ENCODE measurements around the gene VAV3.
"Not testable (repeated sequence)": the region's sequence is repeated elsewhere in the genome, so short reads cannot be mapped to it uniquely, and the experiment has no call there.

Gene VAV3

GRCh38 chr1:107733401-107733800 lies 231.6 kb downstream of the VAV3 start:
- DNase-seq (ENCODE audit: low spot score), result not testable (repeated sequence)

DNA sequence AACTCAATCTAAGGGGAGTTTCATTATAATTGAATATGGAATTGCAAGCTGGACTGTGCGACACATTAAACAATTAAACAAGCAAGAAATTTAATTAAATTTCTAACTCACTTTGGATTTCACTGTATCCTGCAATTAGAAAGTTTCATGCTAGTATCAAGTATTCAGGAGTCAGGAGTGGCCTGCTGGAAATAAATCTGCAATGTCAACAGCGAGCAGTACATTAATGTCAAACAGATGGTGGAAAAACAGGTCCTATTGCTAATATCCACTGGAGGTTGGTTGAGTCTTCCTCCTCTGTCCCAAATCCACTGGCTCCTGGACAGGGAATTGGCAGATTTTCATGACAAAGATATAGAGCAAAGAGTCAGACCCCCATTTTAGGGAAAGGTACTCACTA lies 237.1 kb downstream of the VAV3 start:
- no peak for DNase-seq (ENCODE audit: low spot score)

DNA sequence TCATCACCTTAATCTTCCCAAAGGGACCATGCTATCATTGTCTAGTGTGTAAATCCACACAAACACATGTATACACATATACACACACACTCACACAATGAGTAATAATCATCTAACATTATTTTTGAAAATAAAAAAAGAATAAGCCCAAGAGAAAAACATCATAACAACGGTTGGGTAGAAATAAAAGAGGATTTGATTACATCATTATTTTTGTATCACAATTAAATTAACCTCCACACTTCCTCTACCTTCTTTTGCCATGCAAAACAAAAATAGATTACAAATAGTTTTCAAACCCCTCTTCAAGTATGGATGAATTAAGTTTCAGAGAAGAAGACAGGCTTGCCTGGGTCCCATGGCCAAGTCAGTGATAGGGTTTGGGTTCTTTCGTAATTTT lies 238.1 kb downstream of the VAV3 start:
- DNase-seq (ENCODE audit: low spot score), result no peak

DNA sequence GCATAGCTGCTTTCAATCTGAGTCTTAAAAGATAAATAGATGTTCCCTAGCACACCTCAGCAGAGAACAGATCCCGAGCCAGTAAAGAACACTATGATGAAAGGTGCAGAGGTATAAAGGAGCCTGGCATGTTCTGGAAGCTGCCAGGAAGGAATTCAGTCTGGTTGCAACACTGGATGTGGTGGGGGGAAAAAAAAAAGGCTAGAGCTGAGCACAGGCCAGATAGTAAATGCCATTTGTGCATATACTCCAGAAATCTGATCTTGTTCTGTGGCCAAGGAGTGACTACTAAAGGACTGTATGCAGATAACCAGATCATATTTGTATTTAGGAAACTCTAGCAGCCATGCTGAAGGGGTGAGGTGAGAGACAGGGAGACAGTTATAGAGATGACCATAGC lies 240.3 kb downstream of the VAV3 start:
- DNase-seq (ENCODE audit: low spot score), result no peak

GRCh38 chr1:107720210-107720609 lies 244.8 kb downstream of the VAV3 start:
- DNase-seq (ENCODE audit: low spot score), result not testable (repeated sequence)

DNA sequence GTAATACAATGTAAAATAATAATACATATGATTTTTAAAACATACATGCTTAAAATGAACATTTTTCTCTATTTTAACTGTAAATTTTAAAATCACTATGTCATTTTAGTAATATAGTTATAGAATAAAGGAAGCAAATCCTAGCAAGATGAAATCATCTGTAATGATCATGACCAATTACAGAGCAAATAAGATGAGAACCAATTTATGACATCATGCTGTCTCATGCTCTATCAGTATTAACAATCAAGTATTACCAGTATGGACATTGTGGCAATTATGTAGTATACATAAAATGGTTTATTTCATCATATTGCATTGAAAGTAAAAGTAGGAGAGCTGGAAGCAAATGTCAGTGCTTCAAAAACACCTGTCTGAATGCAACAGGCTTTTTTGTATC lies 255.0 kb downstream of the VAV3 start:
- DNase-seq (ENCODE audit: low spot score), result no peak

DNA sequence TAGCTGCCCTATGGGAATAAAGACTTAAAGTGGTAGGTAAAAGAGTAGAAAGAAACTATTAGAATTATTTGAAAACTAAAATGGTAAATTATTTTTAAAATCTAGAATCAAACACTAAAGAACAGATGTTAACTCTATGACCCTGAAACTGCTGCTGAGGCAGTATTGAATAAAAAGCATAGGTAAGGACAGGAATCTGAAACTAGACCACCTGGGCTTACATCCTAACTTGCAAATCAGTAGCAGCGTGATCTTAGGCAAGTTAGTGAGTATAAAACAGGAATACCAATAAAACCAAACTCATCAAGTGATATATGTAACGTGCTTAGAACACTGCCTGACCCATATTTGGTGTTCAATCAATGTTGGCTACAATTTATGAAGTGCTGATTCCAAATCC lies 257.9 kb downstream of the VAV3 start:
- DNase-seq (ENCODE audit: low spot score), result no peak

- DNase-seq (ENCODE audit: low spot score), result no peak
Observed at GRCh38 chr1:107706182-107706581, 258.8 kb downstream of the VAV3 start.

- DNase-seq (ENCODE audit: low spot score), result no peak
Observed at GRCh38 chr1:107704911-107705310, 260.1 kb downstream of the VAV3 start.

GRCh38 chr1:107702946-107703571 lies 261.9 kb downstream of the VAV3 start:
- DNase-seq (ENCODE audit: low spot score), result no peak

DNA sequence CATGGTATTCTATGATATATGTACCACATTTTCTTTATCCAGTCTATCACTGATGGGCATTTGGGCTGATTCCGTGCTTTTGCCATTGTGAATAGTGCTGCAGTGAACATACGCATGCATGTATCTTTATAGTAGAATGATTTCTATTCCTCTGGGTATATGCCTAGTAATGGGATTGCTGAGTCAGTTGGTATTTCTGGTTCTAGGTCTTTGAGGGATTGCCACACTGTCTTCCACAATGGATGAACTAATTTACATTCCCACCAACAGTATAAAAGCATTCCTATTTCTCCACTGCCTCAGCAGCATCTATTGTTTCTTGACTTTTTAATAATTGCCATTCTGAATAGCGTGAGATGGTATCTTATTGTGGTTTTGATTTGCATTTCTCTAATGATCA lies 264.3 kb downstream of the VAV3 start:
- not testable (repeated sequence) for DNase-seq (ENCODE audit: low spot score)

- DNase-seq (ENCODE audit: low spot score), result no peak
Observed at GRCh38 chr1:107698161-107698560, 266.8 kb downstream of the VAV3 start.

DNA sequence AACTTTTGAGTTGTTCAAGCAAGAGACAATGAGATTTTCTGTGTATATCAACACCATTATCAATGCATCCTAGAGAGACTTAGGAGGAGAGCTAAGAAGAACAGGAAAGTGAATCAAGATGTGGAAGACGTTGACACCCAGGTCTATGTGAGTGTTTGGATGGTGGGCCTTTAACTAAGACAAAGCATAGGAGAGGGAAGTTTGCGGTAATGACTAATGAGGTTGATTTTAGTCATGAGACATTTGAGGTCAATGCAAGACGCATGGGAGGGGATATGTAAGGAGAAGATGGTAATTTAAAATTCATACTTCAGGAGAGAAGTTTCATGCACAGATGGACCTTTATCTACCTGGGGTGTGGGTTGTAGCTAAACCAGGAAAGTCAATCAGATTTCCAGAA lies 269.6 kb downstream of the VAV3 start:
- DNase-seq (ENCODE audit: low spot score), result no peak

GRCh38 chr1:107692580-107693345 lies 272.2 kb downstream of the VAV3 start:
- no peak for DNase-seq (ENCODE audit: low spot score)

- no peak for DNase-seq (ENCODE audit: low spot score)
Observed at GRCh38 chr1:107691540-107691939, 273.4 kb downstream of the VAV3 start.

DNA sequence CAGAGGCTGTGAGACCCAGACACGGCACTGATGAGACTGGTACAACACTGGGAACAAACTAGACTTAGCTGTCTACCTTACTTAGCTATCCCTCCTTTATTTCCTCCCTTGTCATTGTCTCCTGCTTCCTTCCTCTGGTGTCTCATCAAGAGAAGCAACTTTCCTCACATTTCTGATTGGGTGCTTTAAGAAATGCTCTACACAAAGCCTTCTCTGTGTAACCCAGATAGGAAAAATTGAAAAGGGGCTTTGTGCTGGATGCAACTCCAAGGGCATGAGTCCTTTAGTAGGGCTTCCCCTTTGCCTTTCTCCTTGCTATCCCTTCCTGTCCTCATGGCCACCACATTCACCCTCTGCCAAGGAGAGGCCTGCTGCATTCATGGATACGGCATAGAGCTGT lies 274.5 kb downstream of the VAV3 start:
- DNase-seq (ENCODE audit: low spot score), result no peak

- no peak for DNase-seq (ENCODE audit: low spot score)
Observed at GRCh38 chr1:107689733-107690132, 275.2 kb downstream of the VAV3 start.

- DNase-seq (ENCODE audit: low spot score), result no peak
Observed at GRCh38 chr1:107689159-107689558, 275.8 kb downstream of the VAV3 start.

DNA sequence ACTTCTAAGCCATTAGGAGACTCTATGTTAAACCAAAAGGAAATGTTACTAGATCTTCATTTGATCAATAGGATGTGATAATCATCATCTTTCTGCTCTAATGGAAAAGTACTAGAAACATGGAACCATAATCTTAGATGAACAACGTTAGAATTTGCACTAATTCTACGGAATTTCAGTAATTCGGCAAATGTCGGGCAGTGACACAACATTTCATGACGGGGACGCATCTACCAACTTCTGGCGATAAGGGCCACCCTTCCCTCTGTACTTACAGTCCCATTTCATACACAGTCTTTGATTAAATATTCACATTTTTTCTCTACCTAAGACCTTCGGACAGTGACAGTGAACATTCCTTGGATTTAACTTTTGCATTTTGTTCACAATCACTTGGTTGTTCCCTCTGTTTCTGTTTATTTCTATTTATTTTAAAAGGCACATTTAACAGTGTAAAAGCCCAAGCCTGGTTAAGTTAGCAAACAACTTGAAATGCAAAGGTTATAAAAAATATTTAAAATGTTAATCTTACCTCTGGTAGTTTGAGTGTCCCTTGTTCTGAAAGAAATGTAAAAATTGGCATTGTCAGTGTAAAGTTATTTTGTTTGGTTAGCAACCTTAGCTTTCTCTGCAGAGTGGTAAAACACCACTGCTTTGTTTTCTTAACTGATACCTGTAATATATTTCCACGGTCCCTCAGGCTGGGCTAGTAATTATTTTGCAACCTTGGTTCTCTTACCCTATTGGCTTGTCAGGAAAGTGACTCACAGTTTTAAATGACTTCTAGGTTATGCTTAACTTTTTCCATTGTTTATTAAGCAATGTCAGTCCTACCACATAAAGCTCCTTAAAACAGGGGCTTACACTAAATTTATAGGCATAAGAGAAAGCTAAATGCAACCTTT lies 276.9 kb downstream of the VAV3 start:
- DNase-seq (ENCODE audit: low spot score), result no peak

GRCh38 chr1:107683683-107684082 lies 281.3 kb downstream of the VAV3 start:
- DNase-seq (ENCODE audit: low spot score), result no peak

- no peak for DNase-seq (ENCODE audit: low spot score)
Observed at GRCh38 chr1:107683191-107683657, 281.8 kb downstream of the VAV3 start.

- DNase-seq (ENCODE audit: low spot score), result no peak
Observed at GRCh38 chr1:107682467-107682866, 282.5 kb downstream of the VAV3 start.

DNA sequence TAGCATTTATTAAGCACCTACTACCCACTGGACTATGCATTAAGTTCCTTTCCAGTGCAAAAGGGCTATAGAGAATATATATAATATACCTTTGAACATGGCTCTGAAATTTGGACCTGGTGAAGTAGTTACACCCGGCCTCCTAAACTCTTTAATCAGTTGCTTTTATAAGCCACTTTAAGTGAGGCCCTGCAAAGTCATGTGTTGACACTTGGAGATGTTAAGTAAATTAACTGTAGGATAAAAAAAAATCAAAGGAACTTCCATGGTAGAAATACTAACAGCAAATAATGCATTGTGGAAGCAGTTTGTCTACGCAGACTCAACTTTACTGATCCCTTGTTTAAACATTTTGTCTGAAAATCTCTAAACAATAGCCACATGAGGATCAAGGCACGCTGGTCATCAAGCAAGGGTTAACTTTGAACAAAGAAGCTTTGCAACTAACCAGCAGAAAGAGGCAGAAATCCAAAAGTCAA lies 283.9 kb downstream of the VAV3 start:
- no peak for DNase-seq (ENCODE audit: low spot score)

Data from hepatic stellate cell (primary cell).